GM21737 (cell line): ENCODE results near the gene SMG9.
"Not testable (repeated sequence)": the region's sequence is repeated elsewhere in the genome, so short reads cannot be mapped to it uniquely, and the experiment has no call there.

Source experiments
- ATAC-seq: cut with Tn5 transposase; IDR thresholded peaks from one replicate; pipeline ENCODE4 v1.9.1; 2021; ENCODE audit warnings: mild to moderate bottlenecking, moderate library complexity; ENCODE audit not compliant: unreplicated experiment

The SMG9 gene

GRCh38 chr19:43780706-43781525, 26.2 kb upstream of the SMG9 start, which contains the start of gene KCNN4:
Gene KCNN4, minus strand, starts transcription at chr19:43780973. Its CDS starts 112 bp downstream, at chr19:43780861.
- no peak for ATAC-seq

DNA sequence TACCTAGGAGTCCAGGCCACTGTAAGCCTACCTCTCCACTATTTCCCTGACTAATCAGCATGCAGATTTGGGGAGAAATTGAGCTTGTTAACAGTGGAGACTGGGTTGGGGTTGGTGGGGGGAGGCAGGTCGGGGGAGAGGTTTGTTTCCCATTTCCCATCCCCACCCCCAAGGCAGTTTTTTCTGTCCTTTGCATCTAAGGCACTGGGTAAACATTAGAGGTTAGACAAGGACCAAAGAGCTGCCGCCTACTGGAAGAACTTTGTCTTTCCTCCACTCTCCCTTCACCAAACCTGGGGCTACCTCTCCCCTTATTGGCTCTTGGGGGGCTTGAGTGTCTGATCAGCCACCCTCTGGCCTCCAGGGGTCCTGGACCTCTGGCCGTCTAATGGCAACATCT, 25.1 kb upstream of the SMG9 start:
- no peak for ATAC-seq

DNA sequence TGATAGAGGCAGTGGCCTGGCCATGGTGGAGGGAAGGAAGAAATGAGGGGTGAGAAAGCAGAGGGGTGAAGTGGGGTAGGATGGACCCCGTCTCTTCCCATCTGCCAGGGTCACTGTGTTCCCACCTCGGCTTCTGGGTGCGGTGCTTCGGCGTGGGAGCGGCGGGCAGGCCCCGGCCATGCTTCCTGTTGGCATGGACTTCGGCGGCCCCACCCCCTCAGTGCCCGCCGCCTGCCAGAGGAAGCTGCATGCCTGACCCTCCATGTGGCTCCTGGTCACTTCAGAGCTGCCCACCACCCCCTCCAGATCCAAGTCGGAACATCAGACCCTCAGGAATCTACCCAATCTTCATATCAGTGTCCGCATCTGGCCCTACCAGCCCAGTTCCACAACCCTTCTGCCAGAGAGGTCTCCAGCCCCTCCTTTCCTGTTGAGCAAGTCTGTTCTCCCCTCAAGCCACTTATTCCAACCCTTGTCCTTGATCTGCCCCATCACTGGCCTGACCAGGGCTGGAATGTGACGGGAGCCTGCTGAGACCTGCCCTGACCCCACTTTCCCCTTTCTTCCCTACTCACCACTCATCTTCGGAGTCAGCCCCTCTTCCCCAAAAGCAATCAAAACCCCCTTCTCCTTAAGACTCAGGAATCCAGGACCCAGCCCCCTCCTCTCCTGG, 24.5 kb upstream of the SMG9 start:
- no peak for ATAC-seq

DNA sequence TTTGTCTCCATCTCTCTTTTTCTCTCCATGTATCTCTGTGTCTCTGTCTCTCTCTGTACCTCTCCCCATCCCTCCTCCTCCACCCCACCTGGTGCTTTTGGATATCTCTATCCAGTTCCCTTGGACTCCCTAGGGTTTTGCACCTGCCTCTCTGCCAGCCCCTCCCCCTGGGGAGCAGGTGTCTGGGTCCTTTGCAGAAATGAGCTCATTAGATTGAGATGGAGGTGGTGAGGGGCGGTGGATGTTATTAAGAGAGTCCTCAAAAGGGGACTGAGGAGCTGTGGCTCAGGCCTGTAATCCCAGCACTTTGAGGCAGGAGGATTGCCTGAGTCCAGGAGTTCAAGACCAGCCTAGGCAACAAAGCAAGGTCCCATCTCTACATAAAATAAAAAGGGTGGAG, 23.9 kb upstream of the SMG9 start:
- ATAC-seq = no peak

DNA sequence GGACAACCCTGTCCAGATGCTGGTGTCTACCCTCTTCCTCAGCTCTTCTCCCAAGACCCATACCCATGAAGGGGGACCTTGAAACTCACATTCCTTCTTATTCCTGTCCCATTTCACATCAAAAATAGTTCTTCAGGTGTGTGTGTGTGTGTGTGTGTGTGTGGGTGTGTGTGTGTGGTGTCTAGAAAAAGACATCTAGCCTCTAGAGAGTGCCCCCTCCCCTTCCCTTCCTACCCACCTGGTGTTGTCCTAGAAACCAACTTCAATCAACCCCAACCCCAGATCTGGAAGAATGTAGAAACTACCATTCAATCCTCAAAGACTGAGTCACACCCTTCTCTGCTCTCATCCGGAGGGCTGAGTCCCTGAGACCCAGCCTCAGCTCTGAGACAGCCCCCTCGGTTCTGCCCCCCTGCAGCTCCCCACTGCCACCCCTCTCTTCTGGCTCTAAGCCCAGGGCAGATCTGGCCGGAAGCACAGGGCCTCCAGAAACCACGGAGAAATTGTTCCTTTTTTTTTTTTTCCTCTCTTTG, 22.5 kb upstream of the SMG9 start:
- no peak for ATAC-seq

- ATAC-seq = no peak
Observed at GRCh38 chr19:43776286-43776685, 21.5 kb upstream of the SMG9 start.

GRCh38 chr19:43775299-43775890, 20.6 kb upstream of the SMG9 start:
- ATAC-seq = no peak

DNA sequence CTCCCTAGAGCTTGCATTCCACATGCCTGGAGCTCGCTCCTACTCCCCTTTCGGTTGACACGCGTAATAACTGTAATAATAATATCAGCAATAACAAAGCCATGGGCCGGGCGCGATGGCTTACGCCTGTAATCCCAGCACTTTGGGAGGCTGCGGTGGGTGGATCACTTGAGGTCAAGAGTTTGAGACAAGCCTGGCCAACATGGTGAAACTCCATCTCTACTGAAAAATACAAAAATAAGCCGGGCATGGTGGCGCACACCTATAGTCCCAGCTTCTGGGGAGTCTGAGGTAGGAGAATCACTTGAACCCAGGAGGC, 20.1 kb upstream of the SMG9 start:
- not testable (repeated sequence) for ATAC-seq

GRCh38 chr19:43774103-43774939, 19.6 kb upstream of the SMG9 start:
- no peak for ATAC-seq

- no peak for ATAC-seq
Observed at GRCh38 chr19:43773725-43774102, 19.0 kb upstream of the SMG9 start.

- no peak for ATAC-seq
Observed at GRCh38 chr19:43769256-43769655, 14.5 kb upstream of the SMG9 start.

- ATAC-seq = no peak
Observed at GRCh38 chr19:43768273-43769050, 13.7 kb upstream of the SMG9 start.

- ATAC-seq = no peak
Observed at GRCh38 chr19:43767818-43768217, 13.1 kb upstream of the SMG9 start.

DNA sequence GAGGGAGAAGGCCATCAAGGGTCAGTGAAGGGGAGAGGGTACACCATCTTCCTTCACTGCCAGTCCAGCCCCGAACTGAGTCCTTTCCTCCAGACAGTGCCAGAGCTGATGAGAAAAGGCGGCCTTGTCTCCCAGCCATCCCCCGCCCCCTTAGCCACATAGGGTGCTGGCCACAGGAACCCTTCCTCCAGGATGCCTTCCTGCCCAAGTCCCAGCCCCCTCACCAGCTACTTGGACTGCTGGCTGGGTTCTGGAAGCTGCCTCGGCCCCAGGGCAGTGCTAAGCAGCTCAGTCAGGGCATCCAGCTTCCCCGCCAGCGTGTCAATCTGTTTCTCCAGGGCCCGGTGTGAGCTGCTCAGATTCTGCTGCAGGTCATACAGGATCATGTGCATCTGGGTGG, 12.6 kb upstream of the SMG9 start:
- no peak for ATAC-seq

- ATAC-seq = no peak
Observed at GRCh38 chr19:43766755-43767043, 11.9 kb upstream of the SMG9 start.

- ATAC-seq = peak; percentile 65
Observed at GRCh38 chr19:43765109-43765876, 10.5 kb upstream of the SMG9 start.

DNA sequence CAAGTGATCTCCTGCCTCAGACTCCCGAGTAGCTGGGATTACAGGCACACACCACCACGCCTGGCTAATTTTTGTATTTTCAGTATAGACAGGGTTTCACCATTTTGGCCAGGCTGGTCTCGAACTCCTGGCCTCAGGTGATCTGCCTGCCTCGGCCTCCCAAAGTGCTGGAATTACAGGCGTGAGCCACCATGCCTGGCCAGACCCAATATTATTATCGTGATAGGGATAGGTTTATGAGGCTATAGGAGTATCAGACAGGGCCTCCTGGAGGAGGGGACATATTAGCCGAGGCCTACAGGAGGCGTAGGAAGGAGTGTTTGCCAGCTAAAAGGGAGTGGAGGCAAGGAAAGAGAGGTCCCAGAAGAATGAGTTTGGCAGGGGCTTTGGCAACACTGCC, 9.9 kb upstream of the SMG9 start:
- ATAC-seq = not testable (repeated sequence)

DNA sequence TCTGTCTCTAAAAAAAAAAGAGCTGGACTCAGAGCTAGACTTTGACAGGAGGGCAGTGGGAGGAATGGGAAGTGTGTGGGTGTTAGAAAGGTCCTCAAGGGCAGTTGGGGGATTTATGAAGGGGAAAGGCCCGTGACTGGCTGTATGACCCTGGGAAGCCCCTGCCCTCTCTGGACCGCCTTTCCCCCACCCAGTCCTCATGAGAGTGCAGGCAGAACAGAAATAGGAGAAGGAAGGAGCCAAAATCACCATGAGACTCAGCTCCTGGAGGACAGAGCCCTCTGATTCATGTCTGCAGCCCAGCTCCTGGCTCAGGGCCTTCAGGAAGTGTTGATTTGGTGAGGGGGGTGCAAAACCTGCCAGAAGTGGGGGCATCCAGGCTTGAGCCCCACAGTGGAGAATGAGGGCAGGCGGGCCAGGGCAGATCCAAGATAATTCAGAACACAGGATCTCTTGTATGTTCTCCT, 8.7 kb upstream of the SMG9 start:
- no peak for ATAC-seq

GRCh38 chr19:43762814-43763213, 8.1 kb upstream of the SMG9 start:
- no peak for ATAC-seq

DNA sequence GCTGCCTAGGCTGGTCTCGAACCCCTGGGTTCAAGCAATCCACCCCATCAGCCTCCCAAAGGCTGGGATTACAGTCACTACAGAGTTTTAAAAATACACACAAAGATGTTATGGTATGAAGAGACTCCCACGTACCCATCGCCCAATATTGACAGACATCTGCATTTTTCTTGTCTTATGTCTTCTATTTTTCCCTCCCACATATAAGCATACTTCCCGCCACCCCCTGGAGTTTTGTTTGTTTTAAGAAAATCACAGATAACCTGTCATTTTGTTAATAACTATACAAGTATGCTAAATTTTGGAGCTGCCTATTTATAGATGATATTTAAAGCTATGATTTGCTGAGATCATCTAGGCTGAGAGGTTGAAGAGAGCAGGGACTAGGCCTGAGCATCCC, 6.2 kb upstream of the SMG9 start:
- no peak for ATAC-seq
